RPMI8226 (cell line): ENCODE results near the gene SNX13.

ENCODE experiments used
- DNase-seq: peaks from one replicate; pipeline ENCODE4 v3.0.0-alpha.2; 2015

Gene SNX13

GRCh38 chr7:17943006-17943405 lies 2.7 kb upstream of the SNX13 start:
- DNase-seq = no peak

GRCh38 chr7:17942231-17942630 lies 1.9 kb upstream of the SNX13 start:
- DNase-seq = no peak

GRCh38 chr7:17940951-17941431 lies 697 bp upstream of the SNX13 start:
- DNase-seq = peak; percentile 14

GRCh38 chr7:17939606-17940301 lies 540 bp downstream of the SNX13 start:
- DNase-seq = peak; percentile 80

GRCh38 chr7:17939211-17939605 lies 1.1 kb downstream of the SNX13 start:
- peak; percentile 32 for DNase-seq

- DNase-seq = no peak
Measured at GRCh38 chr7:17937506-17938120, 2.7 kb downstream of the SNX13 start.

- DNase-seq = no peak
Measured at GRCh38 chr7:17936321-17936720, 4.0 kb downstream of the SNX13 start.

- no peak for DNase-seq
Measured at GRCh38 chr7:17934612-17935240, 5.6 kb downstream of the SNX13 start.

- no peak for DNase-seq
Measured at GRCh38 chr7:17934094-17934493, 6.2 kb downstream of the SNX13 start.

- no peak for DNase-seq
Measured at GRCh38 chr7:17932770-17933169, 7.5 kb downstream of the SNX13 start.

- DNase-seq = no peak
Measured at GRCh38 chr7:17931069-17931468, 9.2 kb downstream of the SNX13 start.

GRCh38 chr7:17930546-17930945 lies 9.7 kb downstream of the SNX13 start:
- no peak for DNase-seq

- no peak for DNase-seq
Measured at GRCh38 chr7:17929647-17930395, 10.5 kb downstream of the SNX13 start.

GRCh38 chr7:17928055-17928454 lies 12.2 kb downstream of the SNX13 start:
- DNase-seq = no peak

- no peak for DNase-seq
Measured at GRCh38 chr7:17921857-17922416, 18.4 kb downstream of the SNX13 start.

- no peak for DNase-seq
Measured at GRCh38 chr7:17917842-17918241, 22.5 kb downstream of the SNX13 start.

- no peak for DNase-seq
Measured at GRCh38 chr7:17916786-17917185, 23.5 kb downstream of the SNX13 start.

- DNase-seq = no peak
Measured at GRCh38 chr7:17915796-17916195, 24.5 kb downstream of the SNX13 start.

- DNase-seq = no peak
Measured at GRCh38 chr7:17915168-17915567, 25.1 kb downstream of the SNX13 start.

- DNase-seq = no peak
Measured at GRCh38 chr7:17913250-17913649, 27.0 kb downstream of the SNX13 start.

- no peak for DNase-seq
Measured at GRCh38 chr7:17912536-17913235, 27.6 kb downstream of the SNX13 start.

GRCh38 chr7:17912050-17912449 lies 28.2 kb downstream of the SNX13 start:
- DNase-seq = no peak
